Measurements from ENCODE around the gene YWHAE.

YWHAE gene

DNA sequence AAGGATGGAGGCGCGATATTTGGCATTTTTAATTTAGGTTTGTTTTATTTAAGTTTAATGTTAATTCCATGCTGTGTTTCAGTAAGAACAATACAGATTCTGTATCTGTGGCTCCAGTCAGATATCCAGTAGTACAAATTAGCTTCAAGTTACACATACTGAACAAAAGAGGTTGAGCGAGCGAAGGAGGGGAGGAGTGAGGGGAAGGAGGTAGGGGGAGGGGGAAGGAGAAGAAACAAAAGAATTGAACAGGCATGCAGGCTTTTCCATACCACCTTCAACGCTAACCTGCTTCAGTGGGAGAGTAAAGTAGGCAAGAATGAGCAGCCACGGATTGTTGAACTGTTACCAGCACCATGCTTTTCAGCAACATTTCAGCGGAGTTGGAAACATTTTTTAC is 55.5 kb downstream of the YWHAE start:
- DNase-seq (ENCODE audit: low read depth), result no peak
- TF ChIP-seq, protein P1, sequence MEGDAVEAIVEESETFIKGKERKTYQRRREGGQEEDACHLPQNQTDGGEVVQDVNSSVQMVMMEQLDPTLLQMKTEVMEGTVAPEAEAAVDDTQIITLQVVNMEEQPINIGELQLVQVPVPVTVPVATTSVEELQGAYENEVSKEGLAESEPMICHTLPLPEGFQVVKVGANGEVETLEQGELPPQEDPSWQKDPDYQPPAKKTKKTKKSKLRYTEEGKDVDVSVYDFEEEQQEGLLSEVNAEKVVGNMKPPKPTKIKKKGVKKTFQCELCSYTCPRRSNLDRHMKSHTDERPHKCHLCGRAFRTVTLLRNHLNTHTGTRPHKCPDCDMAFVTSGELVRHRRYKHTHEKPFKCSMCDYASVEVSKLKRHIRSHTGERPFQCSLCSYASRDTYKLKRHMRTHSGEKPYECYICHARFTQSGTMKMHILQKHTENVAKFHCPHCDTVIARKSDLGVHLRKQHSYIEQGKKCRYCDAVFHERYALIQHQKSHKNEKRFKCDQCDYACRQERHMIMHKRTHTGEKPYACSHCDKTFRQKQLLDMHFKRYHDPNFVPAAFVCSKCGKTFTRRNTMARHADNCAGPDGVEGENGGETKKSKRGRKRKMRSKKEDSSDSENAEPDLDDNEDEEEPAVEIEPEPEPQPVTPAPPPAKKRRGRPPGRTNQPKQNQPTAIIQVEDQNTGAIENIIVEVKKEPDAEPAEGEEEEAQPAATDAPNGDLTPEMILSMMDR (conservative IDR thresholded peaks at IDR 0.05; ENCODE audit: low read depth, low read length), result no peak
- no peak overlapping the region for H3K4me3 ChIP-seq (ENCODE audit: low read length)

DNA sequence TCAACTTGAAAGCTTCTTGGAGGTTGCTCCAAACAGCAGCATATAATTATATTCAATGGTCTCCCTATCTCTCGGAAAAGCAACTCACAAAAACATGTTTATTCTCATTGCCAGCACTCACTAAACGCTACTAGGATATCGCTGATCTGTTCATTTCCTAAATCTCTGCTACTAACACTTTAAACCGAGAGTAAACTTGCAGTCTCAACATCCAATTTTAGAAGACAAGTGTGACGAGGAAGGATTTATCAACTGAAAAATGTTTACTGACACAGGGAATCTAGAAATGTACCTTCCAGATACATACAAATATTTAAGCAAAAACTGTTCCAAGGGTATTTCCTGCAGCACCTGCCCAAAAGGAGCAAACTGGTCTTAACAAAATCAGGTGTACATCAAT is 56.5 kb downstream of the YWHAE start:
- H3K4me3 ChIP-seq (ENCODE audit: low read length), result no peak overlapping the region
- DNase-seq (ENCODE audit: low read depth), result no peak
- TF ChIP-seq, protein P1 (conservative IDR thresholded peaks at IDR 0.05; ENCODE audit: low read depth, low read length), result no peak

DNA sequence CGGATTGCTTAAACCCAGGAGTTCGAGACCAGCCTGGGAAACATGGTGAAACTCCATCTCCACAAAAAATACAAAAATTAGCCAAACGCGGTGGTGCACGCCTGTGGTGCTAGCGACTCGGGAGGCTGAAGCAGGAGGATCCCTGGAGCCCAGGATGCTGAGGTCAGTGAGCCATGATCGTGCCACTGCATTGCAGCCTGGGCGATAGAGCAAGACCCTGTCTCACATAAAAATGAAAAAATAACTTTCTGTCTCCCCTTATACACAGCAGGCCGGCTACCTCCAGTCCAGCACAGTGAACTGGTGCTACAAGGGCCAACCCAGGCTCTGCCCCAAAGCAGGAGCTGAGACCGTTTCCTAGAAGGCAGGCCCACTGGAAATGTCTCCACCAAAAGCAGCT is 59.7 kb downstream of the YWHAE start:
- H3K4me3 ChIP-seq (ENCODE audit: low read length), result no peak overlapping the region
- DNase-seq (ENCODE audit: low read depth), result no peak
- TF ChIP-seq, protein P1 (conservative IDR thresholded peaks at IDR 0.05; ENCODE audit: low read depth, low read length), result no peak

DNA sequence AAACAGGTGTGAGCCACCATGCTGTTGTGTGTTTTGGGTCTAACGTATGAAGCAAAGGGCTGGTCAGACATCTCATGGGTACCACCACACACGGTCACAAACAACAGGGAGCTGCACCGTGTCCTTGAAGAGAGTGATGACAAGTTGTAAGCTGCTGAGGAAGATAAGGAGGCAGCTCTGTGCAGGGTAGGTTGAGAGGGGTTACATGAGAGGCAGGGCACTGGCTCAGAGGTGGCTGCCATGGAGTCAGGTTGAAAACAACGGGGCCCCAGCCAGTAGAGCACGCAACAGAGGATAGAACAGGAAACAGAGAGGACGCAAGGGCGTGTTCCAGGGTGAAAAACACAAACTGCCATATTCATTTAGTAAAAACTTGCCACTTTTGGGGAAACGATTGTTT is 68.3 kb downstream of the YWHAE start:
- TF ChIP-seq, protein P1 (conservative IDR thresholded peaks at IDR 0.05; ENCODE audit: low read depth, low read length), result no peak
- no peak for DNase-seq (ENCODE audit: low read depth)
- no peak overlapping the region for H3K4me3 ChIP-seq (ENCODE audit: low read length)

DNA sequence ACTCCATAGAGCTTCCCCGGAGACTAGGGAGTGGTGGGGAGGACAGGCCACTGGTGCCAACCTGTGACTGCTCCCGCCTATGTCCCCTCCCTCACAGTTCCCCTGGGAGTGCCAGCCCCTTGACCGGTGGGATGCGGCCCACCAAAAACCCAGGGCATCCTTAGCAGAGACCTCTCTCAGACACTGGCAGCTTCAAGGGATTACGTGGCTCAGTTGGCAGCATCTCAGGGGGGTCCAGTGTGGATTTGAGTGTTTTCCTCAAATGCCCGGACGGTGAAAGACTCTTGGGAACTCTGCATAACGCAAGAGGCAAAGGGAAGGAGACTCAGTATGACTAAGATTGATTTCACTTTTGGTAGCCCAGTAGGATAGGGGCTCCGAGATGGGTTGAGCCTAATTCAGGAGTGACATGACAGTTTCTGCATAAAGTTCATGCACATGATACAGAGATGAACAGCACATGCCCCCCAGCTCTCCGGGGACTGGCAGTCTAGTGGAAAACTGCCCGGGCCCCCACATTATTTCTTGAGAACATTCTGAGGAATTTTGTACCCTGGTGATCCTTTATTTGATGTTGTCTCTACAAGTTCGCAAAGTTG is 70.2 kb downstream of the YWHAE start:
- TF ChIP-seq, protein P1 (conservative IDR thresholded peaks at IDR 0.05; ENCODE audit: low read depth, low read length), result no peak
- DNase-seq (ENCODE audit: low read depth), result no peak
- no peak overlapping the region for H3K4me3 ChIP-seq (ENCODE audit: low read length)

DNA sequence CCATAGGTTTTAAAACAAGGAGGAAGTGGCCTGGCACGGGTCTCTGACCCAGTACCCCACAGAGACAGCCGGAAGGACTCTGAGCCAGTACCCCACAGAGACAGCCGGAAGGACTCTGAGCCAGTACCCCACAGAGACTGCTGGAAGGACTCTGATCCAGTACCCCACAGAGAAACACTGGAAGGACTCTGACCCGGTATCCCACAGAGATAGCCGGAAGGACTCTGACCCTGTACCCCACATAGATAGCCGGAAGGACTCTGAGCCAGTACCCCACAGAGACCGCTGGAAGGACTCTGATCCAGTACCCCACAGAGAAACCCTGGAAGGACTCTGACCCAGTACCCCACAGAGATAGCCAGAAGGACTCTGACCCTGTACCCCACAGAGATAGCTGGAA is 71.6 kb downstream of the YWHAE start:
- no peak for DNase-seq (ENCODE audit: low read depth)
- no peak overlapping the region for H3K4me3 ChIP-seq (ENCODE audit: low read length)
- TF ChIP-seq, protein P1 (conservative IDR thresholded peaks at IDR 0.05; ENCODE audit: low read depth, low read length), result no peak

DNA sequence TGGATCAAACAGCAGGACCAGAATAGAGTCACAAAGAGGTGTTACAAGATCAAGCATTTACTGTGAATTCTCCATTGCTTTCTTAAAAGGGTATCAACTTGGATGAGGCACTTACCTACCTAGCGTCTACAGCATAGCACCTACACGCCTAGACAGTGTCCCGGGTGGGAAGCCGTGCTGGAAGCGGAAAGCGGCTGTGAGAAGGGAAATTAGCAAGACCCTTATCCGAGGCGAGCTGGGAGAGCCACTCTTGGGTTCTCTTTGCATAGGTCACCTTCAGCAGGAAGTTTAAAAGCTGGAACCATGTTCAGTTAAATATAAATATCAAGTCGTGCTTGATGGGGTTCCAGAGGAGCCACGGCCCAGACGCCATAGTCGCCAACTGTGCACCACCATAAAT is 74.3 kb downstream of the YWHAE start:
- no peak overlapping the region for H3K4me3 ChIP-seq (ENCODE audit: low read length)
- no peak for DNase-seq (ENCODE audit: low read depth)
- TF ChIP-seq, protein P1 (conservative IDR thresholded peaks at IDR 0.05; ENCODE audit: low read depth, low read length), result no peak

Data from retinal pigment epithelial cell (primary cell).